Neural progenitor cell (in vitro differentiated cells): Measurements from ENCODE around the gene SLC17A9.

ENCODE experiments used
- EZH2 ChIP-seq: fragments of 200-600 bp; sonication (generic); IDR thresholded peaks from 2 replicates; pipeline ENCODE4 v1.6.1; 2017; ENCODE audit warnings: antibody characterized with exemption, mild to moderate bottlenecking, moderate library complexity
- EZH2phosphoT487 ChIP-seq: fragments of 200-600 bp; sonication (generic); IDR thresholded peaks from 2 replicates; pipeline ENCODE4 v1.6.1; 2017; ENCODE audit warnings: antibody characterized with exemption
- TF ChIP-seq, protein P1 (sequence below): fragments of 200-600 bp; sonication (generic); IDR thresholded peaks from 2 replicates; pipeline ENCODE4 v1.5.1; 2017; ENCODE audit warnings: antibody characterized with exemption, mild to moderate bottlenecking

DNA sequence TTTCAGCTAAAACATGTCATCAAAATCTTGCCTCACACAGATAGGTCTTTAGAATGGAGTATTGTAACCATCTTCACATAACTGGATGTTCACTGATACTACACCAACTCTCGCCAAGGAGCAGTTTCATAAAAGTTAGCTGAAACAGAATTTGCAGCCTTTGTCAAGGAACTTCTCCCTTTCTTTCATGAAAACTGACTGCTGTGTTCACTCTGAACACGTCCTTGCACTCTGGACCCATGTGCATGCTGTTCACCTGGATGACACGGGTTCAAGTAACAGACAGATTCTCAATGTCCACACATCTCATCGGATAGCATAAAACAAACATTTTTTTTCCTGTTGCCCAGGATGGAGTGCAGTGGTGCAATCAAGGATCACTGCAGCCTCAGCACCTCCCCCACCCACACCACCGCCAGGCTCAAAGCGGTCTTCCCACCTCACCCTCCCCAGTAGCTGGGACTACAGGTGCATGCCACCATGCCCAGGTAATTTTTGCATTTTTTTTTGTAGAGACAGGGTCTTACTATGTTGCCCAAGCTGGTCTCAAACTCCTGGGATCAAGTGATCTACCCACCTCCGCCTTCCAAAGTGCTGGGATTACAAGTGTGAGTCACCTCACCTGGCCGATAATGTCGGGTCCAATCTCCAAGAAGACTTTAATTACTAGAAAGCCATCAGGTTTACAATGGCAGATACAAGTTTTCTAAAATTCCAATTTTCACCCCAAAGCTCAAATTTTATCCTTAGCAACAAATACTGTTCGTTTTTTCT, 35.6 kb upstream of the SLC17A9 start:
- TF ChIP-seq, protein P1, sequence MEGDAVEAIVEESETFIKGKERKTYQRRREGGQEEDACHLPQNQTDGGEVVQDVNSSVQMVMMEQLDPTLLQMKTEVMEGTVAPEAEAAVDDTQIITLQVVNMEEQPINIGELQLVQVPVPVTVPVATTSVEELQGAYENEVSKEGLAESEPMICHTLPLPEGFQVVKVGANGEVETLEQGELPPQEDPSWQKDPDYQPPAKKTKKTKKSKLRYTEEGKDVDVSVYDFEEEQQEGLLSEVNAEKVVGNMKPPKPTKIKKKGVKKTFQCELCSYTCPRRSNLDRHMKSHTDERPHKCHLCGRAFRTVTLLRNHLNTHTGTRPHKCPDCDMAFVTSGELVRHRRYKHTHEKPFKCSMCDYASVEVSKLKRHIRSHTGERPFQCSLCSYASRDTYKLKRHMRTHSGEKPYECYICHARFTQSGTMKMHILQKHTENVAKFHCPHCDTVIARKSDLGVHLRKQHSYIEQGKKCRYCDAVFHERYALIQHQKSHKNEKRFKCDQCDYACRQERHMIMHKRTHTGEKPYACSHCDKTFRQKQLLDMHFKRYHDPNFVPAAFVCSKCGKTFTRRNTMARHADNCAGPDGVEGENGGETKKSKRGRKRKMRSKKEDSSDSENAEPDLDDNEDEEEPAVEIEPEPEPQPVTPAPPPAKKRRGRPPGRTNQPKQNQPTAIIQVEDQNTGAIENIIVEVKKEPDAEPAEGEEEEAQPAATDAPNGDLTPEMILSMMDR, result no peak
- no peak for TF ChIP-seq EZH2
- TF ChIP-seq EZH2phosphoT487, result no peak
